WTC11 (cell line): ENCODE data around the gene SLC13A3. TPM values are rescaled to one million over a fixed set of nuclear protein-coding genes. Genes with fewer than 3 reads are reported as not detected.

Experiments used
- ATAC-seq: fragments of 200-7000 bp; cut with Tn5 transposase; 2 replicates; pipeline ENCODE4 v1.10.0; 2021; ENCODE audit warnings: mild to moderate bottlenecking, moderate library complexity
- CTCF ChIA-PET: fragments of 300-600 bp; sonication (Branson Sonifier 250); formaldehyde crosslinking; loops from one replicate; lab custom pipeline; 2021; ENCODE audit warnings: antibody characterized with exemption; lab: Charles Lee
- POLR2A ChIA-PET: fragments of 350-600 bp; sonication (Branson Sonifier 250); formaldehyde crosslinking; loops from one replicate; lab custom pipeline; 2021; ENCODE audit warnings: antibody characterized with exemption; lab: Charles Lee
- DNase-seq: peaks from one replicate; pipeline ENCODE4 v3.0.0; 2021; ENCODE audit warnings: low spot score
- H3K27ac Mint-ChIP-seq: 2 replicates; pipeline ENCODE4 v1.8.0; 2021; ENCODE audit warnings: mixed read lengths
- H3K27me3 Mint-ChIP-seq: 2 replicates; pipeline ENCODE4 v1.8.0; 2021; ENCODE audit warnings: low read depth, mild to moderate bottlenecking, moderate library complexity, mixed read lengths
- H3K36me3 Mint-ChIP-seq: 2 replicates; pipeline ENCODE4 v1.8.0; 2021; ENCODE audit warnings: mixed read lengths
- H3K4me1 Mint-ChIP-seq: 2 replicates; pipeline ENCODE4 v1.8.0; 2022; ENCODE audit warnings: mixed read lengths
- H3K4me3 Mint-ChIP-seq: 2 replicates; pipeline ENCODE4 v1.8.0; 2021; ENCODE audit warnings: mild to moderate bottlenecking, moderate library complexity, mixed read lengths
- H3K9me3 Mint-ChIP-seq: 2 replicates; pipeline ENCODE4 v1.8.0; 2021; ENCODE audit warnings: mixed read lengths
- ATF6 ChIP-seq: sonication (generic); formaldehyde crosslinking; IDR thresholded peaks from 2 replicates; pipeline ENCODE4 v1.8.1; 2023; ENCODE audit warnings: mild to moderate bottlenecking, missing genetic modification reagents
- CBFB ChIP-seq: sonication (generic); formaldehyde crosslinking; IDR thresholded peaks from 2 replicates; pipeline ENCODE4 v1.8.1; 2022; ENCODE audit warnings: mild to moderate bottlenecking, low read depth, missing genetic modification reagents
- CDX4 ChIP-seq: fragments of 250-450 bp; sonication (Bioruptor Pico); IDR thresholded peaks from 2 replicates; pipeline ENCODE4 v1.9.0; 2021; ENCODE audit warnings: moderate library complexity, mild to moderate bottlenecking, inconsistent platforms, borderline replicate concordance
- E2F4 ChIP-seq: sonication (generic); formaldehyde crosslinking; IDR thresholded peaks from 2 replicates; pipeline ENCODE4 v1.8.1; 2022; ENCODE audit warnings: low read depth, mild to moderate bottlenecking, moderate library complexity, missing genetic modification reagents, borderline replicate concordance
- EMX1 ChIP-seq: fragments of 250-450 bp; sonication (Bioruptor Pico); IDR thresholded peaks from 2 replicates; pipeline ENCODE4 v1.8.0; 2021; ENCODE audit warnings: mild to moderate bottlenecking
- ETV6 ChIP-seq: sonication (generic); formaldehyde crosslinking; IDR thresholded peaks from 2 replicates; pipeline ENCODE4 v1.8.1; 2022; ENCODE audit warnings: mild to moderate bottlenecking, missing genetic modification reagents
- FOXJ3 ChIP-seq: sonication (generic); formaldehyde crosslinking; IDR thresholded peaks from 2 replicates; pipeline ENCODE4 v1.9.0; 2021; ENCODE audit warnings: missing genetic modification reagents, mild to moderate bottlenecking, borderline replicate concordance
- FOXP4 ChIP-seq: sonication (generic); formaldehyde crosslinking; IDR thresholded peaks from 2 replicates; pipeline ENCODE4 v1.8.0; 2022; ENCODE audit warnings: mild to moderate bottlenecking, missing genetic modification reagents
- MLX ChIP-seq: sonication (generic); formaldehyde crosslinking; IDR thresholded peaks from 2 replicates; pipeline ENCODE4 v1.8.1; 2023; ENCODE audit warnings: mild to moderate bottlenecking, missing genetic modification reagents, moderate library complexity
- MYBL2 ChIP-seq: sonication (generic); formaldehyde crosslinking; IDR thresholded peaks from 2 replicates; pipeline ENCODE4 v1.8.1; 2023; ENCODE audit warnings: mild to moderate bottlenecking, moderate library complexity, missing genetic modification reagents
- RORB ChIP-seq: fragments of 250-450 bp; sonication (Bioruptor Pico); IDR thresholded peaks from 2 replicates; pipeline ENCODE4 v1.9.0; 2021; ENCODE audit warnings: mild to moderate bottlenecking
- SMAD3 ChIP-seq: sonication (generic); formaldehyde crosslinking; IDR thresholded peaks from 2 replicates; pipeline ENCODE4 v1.8.0; 2022; ENCODE audit warnings: missing genetic modification reagents, mild to moderate bottlenecking, borderline replicate concordance
- SP1 ChIP-seq: sonication (generic); formaldehyde crosslinking; conservative IDR thresholded peaks from 2 replicates; pipeline ENCODE4 v1.8.1; 2022; ENCODE audit warnings: missing genetic modification reagents
- TP53 ChIP-seq: sonication (generic); formaldehyde crosslinking; IDR thresholded peaks from 2 replicates; pipeline ENCODE4 v1.8.1; 2023; ENCODE audit warnings: mild to moderate bottlenecking, missing genetic modification reagents
- ZBTB43 ChIP-seq: sonication (generic); formaldehyde crosslinking; IDR thresholded peaks from 2 replicates; pipeline ENCODE4 v1.8.1; 2023; ENCODE audit warnings: mild to moderate bottlenecking, missing genetic modification reagents
- ZNF121 ChIP-seq: sonication (generic); formaldehyde crosslinking; IDR thresholded peaks from 2 replicates; pipeline ENCODE4 v1.8.0; 2023; ENCODE audit warnings: missing genetic modification reagents
- ZNF263 ChIP-seq: sonication (generic); formaldehyde crosslinking; IDR thresholded peaks from 2 replicates; pipeline ENCODE4 v1.8.1; 2022; ENCODE audit warnings: low read depth, mild to moderate bottlenecking, moderate library complexity, missing genetic modification reagents
- ZNF281 ChIP-seq: sonication (generic); formaldehyde crosslinking; IDR thresholded peaks from 2 replicates; pipeline ENCODE4 v1.8.0; 2023; ENCODE audit warnings: mild to moderate bottlenecking, missing genetic modification reagents
- ZNF512 ChIP-seq: sonication (generic); formaldehyde crosslinking; IDR thresholded peaks from 2 replicates; pipeline ENCODE4 v1.8.1; 2022; ENCODE audit warnings: missing genetic modification reagents, borderline replicate concordance
- total RNA-seq: library from RNA; stranded (reverse); gene quantifications from 3 replicates; pipeline ENCODE4 v1.2.3, GENCODE V29; 2021

SLC13A3 gene
- total RNA-seq, 1 experiment from 2014 or later, result 10.6 TPM

GRCh38 chr20:46690219-46691106 lies 39.2 kb upstream of the SLC13A3 start (continued):
- TF ChIP-seq ZNF512 (CRISPR knock-in tag) (no peak), MYBL2 (CRISPR knock-in tag) (no peak), ATF6 (CRISPR knock-in tag) (no peak), ZNF263 (CRISPR knock-in tag) (no peak), FOXP4 (CRISPR knock-in tag) (no peak), RORB (CRISPR knock-in tag) (no peak), MLX (CRISPR knock-in tag) (no peak), ZNF281 (CRISPR knock-in tag) (no peak), ETV6 (no peak), EMX1 (CRISPR knock-in tag) (no peak), TP53 (CRISPR knock-in tag) (no peak), FOXJ3 (no peak), E2F4 (CRISPR knock-in tag) (no peak)

- Mint-ChIP-seq H3K9me3 (peaks cover 5% of the 10 kb centered on the region), H3K4me3 (peak overlapping the region; percentile 96), H3K4me1 (peaks cover 36% of the 10 kb centered on the region), H3K36me3 (peaks cover 18% of the 10 kb centered on the region), H3K27ac (peak overlapping the region; percentile 99), H3K27me3 (no peaks in the 10 kb centered on the region)
- ATAC-seq, result no peak
- ChIA-PET CTCF (interaction anchor here (0.6 to 1.5 kb wide), 8 partner anchors 10 to 694 kb away, joined by 3 to 7 read pairs (median 3); no protein-coding TSS in a partner anchor), POLR2A (no interaction called here)
- DNase-seq, result no peak
- TF ChIP-seq ZNF121 (CRISPR knock-in tag), result no peak
- no peak for TF ChIP-seq ZBTB43 (CRISPR knock-in tag)
- TF ChIP-seq SP1 (CRISPR knock-in tag), result no peak
- no peak for TF ChIP-seq CBFB (CRISPR knock-in tag)
- no peak for TF ChIP-seq SMAD3 (CRISPR knock-in tag)
- TF ChIP-seq FOXJ3, result no peak
- no peak for TF ChIP-seq CDX4 (CRISPR knock-in tag)
- TF ChIP-seq FOXP4 (CRISPR knock-in tag), result no peak
- TF ChIP-seq ETV6, result no peak
Observed at GRCh38 chr20:46689754-46690085, 38.5 kb upstream of the SLC13A3 start.
